ENCODE results near the gene CSNK1G2.

GRCh38 chr19:1970806-1971502 is 30.0 kb downstream of the CSNK1G2 start:
- no peak for TF ChIP-seq CTCF (IDR thresholded peaks at IDR 0.05 in 4 of 5, conservative IDR thresholded peaks at IDR 0.05 in 1 of 5)
- TF ChIP-seq POLR2A (IDR thresholded peaks at IDR 0.05) = no peak

Measured in gastrocnemius medialis (tissue), 4 donors.